ENCODE data around the gene SHLD1.
A peak's percentile ranks its signal among the peaks of the same experiment; 100 is the strongest.
"Not testable (repeated sequence)": the region's sequence is repeated elsewhere in the genome, so short reads cannot be mapped to it uniquely, and the experiment has no call there.

Gene SHLD1

GRCh38 chr20:5749952-5750779, at the start of gene SHLD1:
TSS of gene SHLD1 (plus strand) at chr20:5750401. CDS start at chr20:5772866, 22,465 bp downstream.
- peak; percentile 90 for DNase-seq (ENCODE audit: low spot score)

- not testable (repeated sequence) for DNase-seq (ENCODE audit: low spot score)
Measured at GRCh38 chr20:5702339-5702738, 47.9 kb upstream of the SHLD1 start.

GRCh38 chr20:5703681-5704101, 46.5 kb upstream of the SHLD1 start:
- no peak for DNase-seq (ENCODE audit: low spot score)

GRCh38 chr20:5705827-5706226, 44.4 kb upstream of the SHLD1 start:
- no peak for DNase-seq (ENCODE audit: low spot score)

GRCh38 chr20:5706797-5707196, 43.4 kb upstream of the SHLD1 start:
- no peak for DNase-seq (ENCODE audit: low spot score)

GRCh38 chr20:5710551-5710950, 39.6 kb upstream of the SHLD1 start:
- DNase-seq (ENCODE audit: low spot score) = no peak

- DNase-seq (ENCODE audit: low spot score) = no peak
Measured at GRCh38 chr20:5714261-5715041, 35.8 kb upstream of the SHLD1 start.

GRCh38 chr20:5715071-5715841, 34.9 kb upstream of the SHLD1 start:
- DNase-seq (ENCODE audit: low spot score) = no peak

GRCh38 chr20:5716953-5717352, 33.2 kb upstream of the SHLD1 start:
- DNase-seq (ENCODE audit: low spot score) = no peak

GRCh38 chr20:5718896-5719595, 31.2 kb upstream of the SHLD1 start:
- no peak for DNase-seq (ENCODE audit: low spot score)

GRCh38 chr20:5719861-5720403, 30.3 kb upstream of the SHLD1 start:
- peak; percentile 82 for DNase-seq (ENCODE audit: low spot score)

GRCh38 chr20:5720696-5721095, 29.5 kb upstream of the SHLD1 start:
- no peak for DNase-seq (ENCODE audit: low spot score)

- not testable (repeated sequence) for DNase-seq (ENCODE audit: low spot score)
Measured at GRCh38 chr20:5721356-5721755, 28.8 kb upstream of the SHLD1 start.

- DNase-seq (ENCODE audit: low spot score) = no peak
Measured at GRCh38 chr20:5722927-5723326, 27.3 kb upstream of the SHLD1 start.

GRCh38 chr20:5725183-5725463, 25.1 kb upstream of the SHLD1 start:
- DNase-seq (ENCODE audit: low spot score) = not testable (repeated sequence)

- no peak for DNase-seq (ENCODE audit: low spot score)
Measured at GRCh38 chr20:5727018-5727515, 23.1 kb upstream of the SHLD1 start.

GRCh38 chr20:5729348-5729747, 20.9 kb upstream of the SHLD1 start:
- no peak for DNase-seq (ENCODE audit: low spot score)

GRCh38 chr20:5730131-5730530, 20.1 kb upstream of the SHLD1 start:
- no peak for DNase-seq (ENCODE audit: low spot score)

GRCh38 chr20:5731753-5732366, 18.3 kb upstream of the SHLD1 start:
- DNase-seq (ENCODE audit: low spot score) = no peak

GRCh38 chr20:5734602-5735001, 15.6 kb upstream of the SHLD1 start:
- DNase-seq (ENCODE audit: low spot score) = peak; percentile 50

Data from hematopoietic multipotent progenitor cell treated with erythropoietin and hydrocortisone succinate and interleukin-3 and kit ligand, for 15 days (in vitro differentiated cells).